ENCODE measurements around the gene ASTN2. TPM values are rescaled to one million over a fixed set of nuclear protein-coding genes. Genes with fewer than 3 reads are reported as not detected.

Gene ASTN2
- total and polyA plus RNA-seq, 7 donors = 0.60 to 7.5 (median 2.2) TPM

DNA sequence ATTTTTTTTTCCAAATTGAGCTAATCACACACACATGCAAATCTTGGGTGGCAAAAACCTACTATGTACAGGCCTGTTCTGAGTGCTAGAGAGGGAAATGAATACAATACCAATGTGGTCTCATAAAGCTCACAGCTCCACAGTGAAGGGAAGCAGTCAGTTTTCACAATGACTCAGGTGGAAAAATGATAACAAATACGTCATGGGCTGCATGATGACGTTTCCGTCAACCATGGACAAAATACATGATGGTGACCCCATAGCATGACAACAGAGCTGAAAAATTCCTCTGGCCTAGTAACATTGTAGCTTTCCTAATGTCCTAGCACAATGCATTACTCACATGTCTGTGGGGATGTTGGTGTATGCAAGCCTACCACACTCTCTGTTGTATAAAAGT lies 475.2 kb downstream of the ASTN2 start:
- TF ChIP-seq CTCF (IDR thresholded peaks at IDR 0.05) (no peak), POLR2AphosphoS5 (IDR thresholded peaks at IDR 0.05) (no peak), EP300 (IDR thresholded peaks at IDR 0.05) (no peak), POLR2A (IDR thresholded peaks at IDR 0.05) (no peak)
- Histone ChIP-seq H3K4me1 (no peaks in the 10 kb centered on the region), H3K27me3 (no peaks in the 10 kb centered on the region), H3K9me3 (no peaks in the 10 kb centered on the region), H3K27ac (no peak overlapping the region), H3K36me3 (no peaks in the 10 kb centered on the region), H3K4me3 (no peak overlapping the region)
- no peak for DNase-seq
- intact Hi-C loops (cut with DNase I) = no loop called here
- 88% methylated on average over 3 of the region's 3 CpGs for WGBS, 2 donors

GRCh38 chr9:116939161-116939560 lies 475.7 kb downstream of the ASTN2 start:
- intact Hi-C loops (cut with DNase I) = no loop called here
- Histone ChIP-seq H3K4me3 (no peak overlapping the region), H3K27me3 (no peaks in the 10 kb centered on the region), H3K27ac (no peak overlapping the region), H3K4me1 (no peaks in the 10 kb centered on the region), H3K9me3 (no peaks in the 10 kb centered on the region), H3K36me3 (no peaks in the 10 kb centered on the region)
- no peak for DNase-seq
- 52 to 67% methylated on average over 1 of the region's 1 CpG for WGBS, 2 donors
- TF ChIP-seq CTCF (IDR thresholded peaks at IDR 0.05) (no peak), POLR2A (IDR thresholded peaks at IDR 0.05) (no peak), POLR2AphosphoS5 (IDR thresholded peaks at IDR 0.05) (no peak)

DNA sequence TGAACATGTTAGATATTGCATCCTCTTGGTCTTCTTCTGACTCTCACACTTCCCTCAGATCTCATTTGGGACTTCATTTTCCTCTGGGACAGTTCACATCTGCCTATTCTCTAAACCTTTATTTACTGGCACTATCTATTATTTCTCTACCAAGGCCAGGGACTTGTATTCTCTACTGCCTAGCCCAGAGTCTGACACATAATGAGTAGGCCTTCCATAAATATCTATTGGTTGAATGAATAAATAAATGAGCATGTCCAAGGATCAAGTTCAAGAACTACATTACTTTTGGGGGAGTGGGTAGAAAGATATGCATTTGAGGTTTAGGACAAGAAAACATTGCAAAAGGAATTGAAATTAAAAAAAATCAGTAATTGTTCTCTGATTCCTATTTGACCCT lies 477.5 kb downstream of the ASTN2 start:
- H3K4me1 ChIP-seq = no peaks in the 10 kb centered on the region
- TF ChIP-seq POLR2A (IDR thresholded peaks at IDR 0.05) (no peak), EP300 (IDR thresholded peaks at IDR 0.05) (no peak)
- intact Hi-C loops (cut with DNase I) = no loop called here
- H3K4me3 ChIP-seq = no peak overlapping the region
- DNase-seq = no peak
- H3K27me3 ChIP-seq = no peaks in the 10 kb centered on the region
- H3K36me3 ChIP-seq = no peaks in the 10 kb centered on the region
- H3K27ac ChIP-seq = no peak overlapping the region
- no peaks in the 10 kb centered on the region for H3K9me3 ChIP-seq

- no peak for TF ChIP-seq POLR2AphosphoS5 (IDR thresholded peaks at IDR 0.05)
- TF ChIP-seq CTCF (IDR thresholded peaks at IDR 0.05) = no peak
- no peak for TF ChIP-seq POLR2A (IDR thresholded peaks at IDR 0.05)
- TF ChIP-seq EP300 (IDR thresholded peaks at IDR 0.05) = no peak
- H3K36me3 ChIP-seq = no peaks in the 10 kb centered on the region
- DNase-seq = no peak
- H3K4me1 ChIP-seq = no peaks in the 10 kb centered on the region
- 26 to 56% methylated on average over 5 of the region's 5 CpGs for WGBS, 2 donors
- H3K27ac ChIP-seq = no peak overlapping the region
- intact Hi-C loops (cut with DNase I) = no loop called here
- no peak overlapping the region for H3K4me3 ChIP-seq
- H3K27me3 ChIP-seq = no peaks in the 10 kb centered on the region
- no peaks in the 10 kb centered on the region for H3K9me3 ChIP-seq
These were observed 479.5 kb downstream of the ASTN2 start for GRCh38 chr9:116935149-116935897.

DNA sequence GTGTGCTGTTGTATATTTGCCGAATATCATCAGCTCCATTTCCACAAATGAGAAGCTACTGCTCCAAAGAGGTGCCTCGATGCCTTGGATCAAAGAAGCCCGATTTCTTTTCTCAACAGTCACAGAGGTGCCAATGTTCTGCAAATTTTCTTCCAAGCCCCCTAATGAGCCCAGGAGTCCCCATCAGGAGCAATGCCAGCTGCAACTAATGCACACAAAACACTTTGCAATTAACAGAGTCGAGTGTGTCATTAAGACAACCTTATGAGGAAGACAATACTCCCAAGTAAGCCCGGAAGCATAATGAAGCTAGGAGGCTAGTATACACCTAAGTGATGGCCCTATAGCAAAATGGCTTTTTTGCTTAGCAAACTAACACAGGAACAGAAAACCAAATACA lies 480.7 kb downstream of the ASTN2 start:
- TF ChIP-seq POLR2A (IDR thresholded peaks at IDR 0.05) = no peak
- TF ChIP-seq CTCF (IDR thresholded peaks at IDR 0.05) = no peak
- no peak for TF ChIP-seq POLR2AphosphoS5 (IDR thresholded peaks at IDR 0.05)
- no peak for TF ChIP-seq EP300 (IDR thresholded peaks at IDR 0.05)
- H3K27ac ChIP-seq = no peak overlapping the region
- intact Hi-C loops (cut with DNase I) = no loop called here
- 80 to 83% methylated on average over 5 of the region's 5 CpGs for WGBS, 2 donors
- H3K4me3 ChIP-seq = no peak overlapping the region
- H3K4me1 ChIP-seq = no peaks in the 10 kb centered on the region
- H3K9me3 ChIP-seq = no peaks in the 10 kb centered on the region
- no peaks in the 10 kb centered on the region for H3K36me3 ChIP-seq
- no peaks in the 10 kb centered on the region for H3K27me3 ChIP-seq
- DNase-seq = no peak

All from sigmoid colon (tissue), 7 donors.